A673 (cell line): ENCODE results near the gene GIMAP1. TPM values are rescaled to one million over a fixed set of nuclear protein-coding genes. Genes with fewer than 3 reads are reported as not detected.

ENCODE experiments used
- BruUV-seq: library from RNA; stranded (reverse); fragments of 400-500 nt; replicated peaks from 2 replicates; lab custom pipeline; 2021; lab: Mats Ljungman, UMichigan
- CTCF ChIA-PET: fragments of 300-600 bp; sonication (Branson Sonifier 250); formaldehyde crosslinking; loops from one replicate; lab custom pipeline; 2022; ENCODE audit warnings: antibody characterized with exemption; lab: Charles Lee
- POLR2A ChIA-PET: fragments of 300-600 bp; sonication (Branson Sonifier 250); formaldehyde crosslinking; loops from one replicate; lab custom pipeline; 2022; ENCODE audit warnings: antibody characterized with exemption; ENCODE audit not compliant: low non-redundant PET; lab: Charles Lee
- DNase-seq: peaks from one replicate; pipeline ENCODE4 v3.0.0-alpha.2; 2015; ENCODE audit warnings: low spot score
- H3K27ac ChIP-seq: fragments of 200-600 bp; sonication (generic); 2 replicates; pipeline ENCODE4 v1.5.1; 2016; ENCODE audit warnings: mixed run types, low read depth, mild to moderate bottlenecking, mixed read lengths, antibody characterized with exemption, low read length; ENCODE audit not compliant: poor library complexity, severe bottlenecking
- H3K27me3 ChIP-seq: fragments of 200-600 bp; sonication (generic); replicated peaks from 2 replicates; pipeline ENCODE4 v1.6.1; 2017; ENCODE audit warnings: mixed run types, low read depth, mild to moderate bottlenecking, mixed read lengths, antibody characterized with exemption, low read length; ENCODE audit not compliant: insufficient read depth, poor library complexity
- H3K36me3 ChIP-seq: fragments of 200-600 bp; sonication (generic); 2 replicates; pipeline ENCODE4 v1.6.1; 2016; ENCODE audit warnings: mixed run types, mild to moderate bottlenecking, mixed read lengths, antibody characterized with exemption, low read length; ENCODE audit not compliant: insufficient read depth, poor library complexity, severe bottlenecking
- H3K4me1 ChIP-seq: fragments of 200-600 bp; sonication (generic); 2 replicates; pipeline ENCODE4 v1.6.1; 2017; ENCODE audit warnings: mixed run types, mild to moderate bottlenecking, mixed read lengths, antibody characterized with exemption, low read length; ENCODE audit not compliant: insufficient read depth, poor library complexity, severe bottlenecking
- H3K4me3 ChIP-seq: fragments of 200-600 bp; sonication (generic); 2 replicates; pipeline ENCODE4 v1.5.1; 2016; ENCODE audit warnings: low read depth, mixed run types, mild to moderate bottlenecking, mixed read lengths, low read length; ENCODE audit not compliant: poor library complexity, severe bottlenecking
- H3K9me3 ChIP-seq: fragments of 200-600 bp; sonication (generic); 2 replicates; pipeline ENCODE4 v1.6.1; 2016; ENCODE audit warnings: mixed run types, low read depth, mild to moderate bottlenecking, mixed read lengths, antibody characterized with exemption, low read length; ENCODE audit not compliant: poor library complexity, severe bottlenecking
- EZH2 ChIP-seq: fragments of 200-600 bp; sonication (generic); IDR thresholded peaks from 2 replicates; pipeline ENCODE4 v1.6.1; 2017; ENCODE audit warnings: borderline replicate concordance, low read depth, mild to moderate bottlenecking, mixed read lengths, antibody characterized with exemption, low read length; ENCODE audit not compliant: poor library complexity, severe bottlenecking
- intact Hi-C: fragments of 100-400 bp; cut with micrococcal nuclease; formaldehyde crosslinking; loops from one replicate; pipeline ENCODE4 v1.10.0; 2022; ENCODE audit not compliant: unreplicated experiment
- total RNA-seq: library from RNA; stranded (reverse); gene quantifications from 2 replicates; pipeline ENCODE4 v1.2.3, GENCODE V29; 2021
- TF ChIP-seq, protein P1 (sequence below): fragments of 300-800, 200-600 bp; sonication (generic); conservative IDR thresholded peaks from 2 replicates; pipeline ENCODE4 v1.5.1; 2017; ENCODE audit warnings: low read depth, mild to moderate bottlenecking, antibody characterized with exemption, low read length, moderate library complexity, mixed read lengths

GIMAP1 gene
- total RNA-seq, 1 experiment from 2014 or later, result not detected

DNA sequence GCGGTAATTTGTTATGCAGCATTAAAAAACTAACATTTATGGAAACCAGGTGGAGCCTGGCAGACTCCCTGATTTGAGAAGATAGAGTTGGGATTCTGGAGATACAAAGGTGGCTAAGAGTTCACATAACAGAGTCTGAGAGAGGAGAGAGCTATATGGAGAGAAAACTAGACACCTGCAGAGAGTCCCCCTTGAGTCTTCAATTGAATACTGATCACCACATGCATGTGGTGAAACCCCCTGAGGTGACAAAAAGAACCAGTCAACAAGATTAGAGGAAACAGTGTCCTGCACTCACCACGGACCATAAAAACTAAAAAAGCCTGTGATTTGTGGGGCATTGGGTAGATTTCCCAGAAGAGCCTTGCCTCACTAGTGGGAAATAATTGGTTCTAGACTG lies 20.8 kb upstream of the GIMAP1 start:
- Histone ChIP-seq H3K36me3 (no peaks in the 10 kb centered on the region), H3K9me3 (no peaks in the 10 kb centered on the region), H3K4me1 (no peaks in the 10 kb centered on the region), H3K27ac (no peak overlapping the region), H3K4me3 (no peak overlapping the region), H3K27me3 (no peaks in the 10 kb centered on the region)
- BruUV-seq, result no TSS peak
- CTCF ChIA-PET, result no interaction called here
- intact Hi-C loops, result no loop called here
- TF ChIP-seq, protein P1, sequence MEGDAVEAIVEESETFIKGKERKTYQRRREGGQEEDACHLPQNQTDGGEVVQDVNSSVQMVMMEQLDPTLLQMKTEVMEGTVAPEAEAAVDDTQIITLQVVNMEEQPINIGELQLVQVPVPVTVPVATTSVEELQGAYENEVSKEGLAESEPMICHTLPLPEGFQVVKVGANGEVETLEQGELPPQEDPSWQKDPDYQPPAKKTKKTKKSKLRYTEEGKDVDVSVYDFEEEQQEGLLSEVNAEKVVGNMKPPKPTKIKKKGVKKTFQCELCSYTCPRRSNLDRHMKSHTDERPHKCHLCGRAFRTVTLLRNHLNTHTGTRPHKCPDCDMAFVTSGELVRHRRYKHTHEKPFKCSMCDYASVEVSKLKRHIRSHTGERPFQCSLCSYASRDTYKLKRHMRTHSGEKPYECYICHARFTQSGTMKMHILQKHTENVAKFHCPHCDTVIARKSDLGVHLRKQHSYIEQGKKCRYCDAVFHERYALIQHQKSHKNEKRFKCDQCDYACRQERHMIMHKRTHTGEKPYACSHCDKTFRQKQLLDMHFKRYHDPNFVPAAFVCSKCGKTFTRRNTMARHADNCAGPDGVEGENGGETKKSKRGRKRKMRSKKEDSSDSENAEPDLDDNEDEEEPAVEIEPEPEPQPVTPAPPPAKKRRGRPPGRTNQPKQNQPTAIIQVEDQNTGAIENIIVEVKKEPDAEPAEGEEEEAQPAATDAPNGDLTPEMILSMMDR, result no peak
- no peak for TF ChIP-seq EZH2
- DNase-seq, result peak; percentile 42
- POLR2A ChIA-PET, result no interaction called here

DNA sequence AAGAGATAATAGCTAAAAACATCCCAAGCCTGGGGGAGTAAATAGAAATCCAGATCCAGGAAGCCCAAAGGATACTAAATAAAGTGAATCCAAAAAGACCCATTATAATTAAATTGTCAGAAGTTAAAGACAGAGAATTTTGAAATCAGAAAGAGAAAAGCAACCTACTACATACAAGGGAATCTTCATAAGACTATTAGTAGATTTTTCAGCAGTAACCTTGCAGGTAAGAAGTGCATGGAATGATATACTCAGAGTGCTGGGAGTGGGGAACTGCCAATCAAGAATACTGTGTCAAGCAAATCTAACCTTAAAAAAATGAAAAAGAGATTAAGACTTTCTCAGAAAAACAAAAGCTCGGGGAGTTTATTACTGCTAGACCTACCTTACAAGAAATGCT lies 13.2 kb upstream of the GIMAP1 start:
- no TSS peak for BruUV-seq
- Histone ChIP-seq H3K36me3 (no peaks in the 10 kb centered on the region), H3K27me3 (no peaks in the 10 kb centered on the region), H3K27ac (no peak overlapping the region), H3K9me3 (peaks cover 8% of the 10 kb centered on the region), H3K4me1 (no peaks in the 10 kb centered on the region), H3K4me3 (no peak overlapping the region)
- intact Hi-C loops, result no loop called here
- no peak for DNase-seq
- ChIA-PET POLR2A (no interaction called here), CTCF (no interaction called here)
- TF ChIP-seq, protein P1, result no peak
- TF ChIP-seq EZH2, result no peak

DNA sequence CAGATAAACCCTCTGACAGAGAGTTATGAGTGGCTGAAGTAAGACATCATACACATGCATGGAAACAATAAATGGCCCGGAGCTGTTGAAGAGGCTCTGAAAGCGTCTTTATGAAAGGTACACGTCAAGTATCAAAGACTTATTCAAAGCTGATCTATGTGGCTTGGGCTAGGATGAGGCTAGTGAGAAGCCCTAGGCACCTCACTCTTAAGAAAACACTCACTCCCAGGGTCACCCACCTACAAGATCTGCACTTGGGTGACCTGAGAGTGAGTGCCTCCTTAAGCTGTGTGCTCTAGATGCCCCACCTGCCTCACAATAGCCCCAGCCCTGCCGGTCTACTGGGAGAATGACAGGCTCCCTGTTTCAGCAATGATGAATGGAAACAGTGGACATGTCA lies 1.1 kb upstream of the GIMAP1 start:
- POLR2A ChIA-PET, result no interaction called here
- no peaks in the 10 kb centered on the region for H3K27me3 ChIP-seq
- DNase-seq, result no peak
- intact Hi-C loops, result no loop called here
- H3K4me1 ChIP-seq, result no peaks in the 10 kb centered on the region
- CTCF ChIA-PET, result interaction anchor here (0.6 kb wide), 1 partner anchor 187 kb away, joined by 3 read pairs; no protein-coding TSS in a partner anchor
- no peaks in the 10 kb centered on the region for H3K36me3 ChIP-seq
- no peaks in the 10 kb centered on the region for H3K9me3 ChIP-seq
- no peak overlapping the region for H3K27ac ChIP-seq
- TF ChIP-seq, protein P1, result no peak
- TF ChIP-seq EZH2, result no peak
- H3K4me3 ChIP-seq, result no peak overlapping the region
- no TSS peak for BruUV-seq
